HepG2 (cell line): ENCODE data around the gene FAM177B. TPM values are rescaled to one million over a fixed set of nuclear protein-coding genes. Genes with fewer than 3 reads are reported as not detected.

Experiments
- ATAC-seq: fragments of 200-7000 bp; cut with Tn5 transposase; 3 replicates; pipeline ENCODE4 v1.9.1; 2020; ENCODE audit warnings: mild to moderate bottlenecking, moderate library complexity
- BruUV-seq: library from RNA; stranded (reverse); fragments of 400-500 nt; replicated peaks from 2 replicates; lab custom pipeline; 2021; lab: Mats Ljungman, UMichigan
- CTCF ChIA-PET: fragments of 300-600 bp; formaldehyde crosslinking; extraction: SDS; loops from one replicate; lab custom pipeline; 2021; ENCODE audit warnings: low total read pairs, inconsistent platforms, low intra/inter-chr PET ratio; lab: Yijun Ruan, JAX
- POLR2A ChIA-PET: fragments of 350-600 bp; sonication (Branson Sonifier 250); formaldehyde crosslinking; loops from one replicate; lab custom pipeline; 2020; ENCODE audit warnings: antibody characterized with exemption, inconsistent platforms; lab: Yijun Ruan, JAX
- DNase-seq: peaks from one replicate; pipeline ENCODE4 v3.0.0-alpha.2; 2015; ENCODE audit warnings: low spot score
- FAIRE-seq: peaks from 3 replicates; lab custom pipeline; 2011; peaks lifted over from hg19 to GRCh38; lab: Jason Lieb, UNC
- H2AFZ ChIP-seq: one replicate; pipeline ENCODE4 v1.6.1; 2011; ENCODE audit warnings: low read length, inconsistent platforms
- H3K27ac ChIP-seq: fragments of 300-600 bp; 3 replicates; pipeline ENCODE4 v1.8.0; 2011; ENCODE audit warnings: mixed run types, mild to moderate bottlenecking, mixed read lengths, low read length, inconsistent platforms; ENCODE audit not compliant: insufficient read depth; ENCODE audit errors: extremely low read length
- H3K27me3 ChIP-seq, 2 experiments: fragments of 200-600 bp in 1 of 2; 2 replicates in 1 of 2; 3 replicates in 1 of 2; pipeline versions ENCODE4 v1.6.0 to v1.8.0; 2011; ENCODE audit warnings: low read length in 2 of 2, mild to moderate bottlenecking in 2 of 2, moderate library complexity in 2 of 2, inconsistent platforms in 1 of 2; ENCODE audit not compliant: insufficient read depth in 2 of 2, control insufficient read depth in 1 of 2
- H3K36me3 ChIP-seq, 2 experiments: fragments of 200-600 bp in 1 of 2; replicated peaks in 1 of 2; 2 replicates in 1 of 2; 3 replicates in 1 of 2; pipeline versions ENCODE4 v1.5.1 to v1.8.0; 2011; ENCODE audit warnings: low read length in 2 of 2, inconsistent platforms in 1 of 2; ENCODE audit not compliant: insufficient read depth in 2 of 2, control insufficient read depth in 1 of 2
- H3K4me1 ChIP-seq: 2 replicates; pipeline ENCODE4 v1.5.1; 2012; ENCODE audit warnings: low read length, inconsistent platforms; ENCODE audit not compliant: insufficient read depth
- H3K4me2 ChIP-seq: 2 replicates; pipeline ENCODE4 v1.6.0; 2011; ENCODE audit warnings: low read depth, low read length, inconsistent platforms
- H3K4me3 ChIP-seq, 3 experiments: fragments of 200-600 bp in 1 of 3; sonication (generic), shearing (Covaris generic) in 1 of 3; replicated peaks in 1 of 3; 2 replicates each; pipeline ENCODE4 v1.5.1; 2011 to 2016; ENCODE audit warnings: low read length in 3 of 3, inconsistent platforms in 2 of 3, low read depth in 2 of 3, mild to moderate bottlenecking in 2 of 3, control low read depth in 1 of 3, mixed read lengths in 1 of 3; ENCODE audit not compliant: insufficient read depth in 1 of 3
- H3K79me2 ChIP-seq: one replicate; pipeline ENCODE4 v1.6.1; 2011; ENCODE audit warnings: low read length, inconsistent platforms; ENCODE audit not compliant: insufficient read depth
- H3K9ac ChIP-seq: 2 replicates; pipeline ENCODE4 v1.6.0; 2011; ENCODE audit warnings: mild to moderate bottlenecking, low read depth, low read length, inconsistent platforms; ENCODE audit not compliant: insufficient read depth
- H3K9me3 ChIP-seq: 2 replicates; pipeline ENCODE4 v1.5.1; 2012; ENCODE audit warnings: mild to moderate bottlenecking, low read length
- H4K20me1 ChIP-seq: 2 replicates; pipeline ENCODE4 v1.6.0; 2011; ENCODE audit warnings: inconsistent platforms, mild to moderate bottlenecking, low read length, moderate library complexity; ENCODE audit not compliant: insufficient read depth
- AFF4 ChIP-seq: sonication (generic); formaldehyde crosslinking; IDR thresholded peaks from 2 replicates; pipeline ENCODE4 v1.4.0; 2020; ENCODE audit warnings: missing genetic modification reagents
- EP300 ChIP-seq, 3 experiments: sonication (generic) in 1 of 3; formaldehyde crosslinking in 1 of 3; IDR thresholded peaks; 2 replicates each; pipeline versions ENCODE4 v1.5.1 to v1.6.1; 2011 to 2020; ENCODE audit warnings: low read depth in 2 of 3, low read length in 2 of 3, borderline replicate concordance in 1 of 3, improper control_type of control experiment in 1 of 3, mild to moderate bottlenecking in 1 of 3, missing genetic modification reagents in 1 of 3, moderate library complexity in 1 of 3
- FOSL2 ChIP-seq: sonication (generic); formaldehyde crosslinking; IDR thresholded peaks from 2 replicates; pipeline ENCODE4 v1.4.0; 2020; ENCODE audit warnings: missing genetic modification reagents
- HCFC1 ChIP-seq: fragments of 150-350 bp; IDR thresholded peaks from 2 replicates; pipeline ENCODE4 v1.6.1; 2014; ENCODE audit warnings: low read depth, low read length
- HDAC1 ChIP-seq: sonication (generic); formaldehyde crosslinking; IDR thresholded peaks from 2 replicates; pipeline ENCODE4 v1.5.1; 2020; ENCODE audit warnings: mild to moderate bottlenecking, missing genetic modification reagents
- TOE1 ChIP-seq: sonication (generic); formaldehyde crosslinking; IDR thresholded peaks from 2 replicates; pipeline ENCODE4 v1.4.0; 2020; ENCODE audit warnings: mild to moderate bottlenecking, missing genetic modification reagents
- ZNF121 ChIP-seq: sonication (generic); formaldehyde crosslinking; IDR thresholded peaks from 2 replicates; pipeline ENCODE4 v1.5.0; 2020; ENCODE audit warnings: mild to moderate bottlenecking, missing genetic modification reagents
- ZNF251 ChIP-seq: sonication (generic); formaldehyde crosslinking; IDR thresholded peaks from 2 replicates; pipeline ENCODE4 v1.9.0; 2021; ENCODE audit warnings: mild to moderate bottlenecking, missing genetic modification reagents
- ZNF362 ChIP-seq: sonication (generic); formaldehyde crosslinking; IDR thresholded peaks from 2 replicates; pipeline ENCODE4 v1.4.0; 2020; ENCODE audit warnings: missing genetic modification reagents, mild to moderate bottlenecking, borderline replicate concordance
- ZNF563 ChIP-seq: sonication (generic); formaldehyde crosslinking; IDR thresholded peaks from 2 replicates; pipeline ENCODE4 v1.8.0; 2022; ENCODE audit warnings: mild to moderate bottlenecking, moderate library complexity, missing genetic modification reagents
- ZNF567 ChIP-seq: sonication (generic); formaldehyde crosslinking; IDR thresholded peaks from 2 replicates; pipeline ENCODE4 v1.8.1; 2023; ENCODE audit warnings: mild to moderate bottlenecking, missing genetic modification reagents, borderline replicate concordance
- ZNF784 ChIP-seq: sonication (generic); formaldehyde crosslinking; IDR thresholded peaks from 2 replicates; pipeline ENCODE4 v1.5.1; 2020; ENCODE audit warnings: missing genetic modification reagents, mild to moderate bottlenecking, borderline replicate concordance
- whole genome bisulfite sequencing: methylation state at CpG from one replicate; pipeline ENCODE4 v1.1.6; 2017; ENCODE audit warnings: low lambda C conversion rate; 5-methylcytosine and 5-hydroxymethylcytosine counted together
- in situ Hi-C: cut with HindIII; loops from 2 replicates; pipeline ENCODE4 v1.10.0; 2017; ENCODE audit warnings: low pct_unique_long_range_greater_than_20kb; ENCODE audit not compliant: extremely low pct_ligation_motif_present
- intact Hi-C: fragments of 100-400 bp; cut with micrococcal nuclease; formaldehyde crosslinking; loops from one replicate; pipeline ENCODE4 v1.10.0; 2022; ENCODE audit not compliant: unreplicated experiment
- polyA plus RNA-seq, 8 experiments: library from polyadenylated mRNA; depleted of rRNA in 3 of 8; stranded (reverse) in 7 of 8; unstranded in 1 of 8; fragments of >200 nt; fragmentation: Illumina TruSeq in 4 of 8; extraction: Trizol in 4 of 8; gene quantifications; 2 replicates each; pipeline versions ENCODE4 v1.2.1 to v1.2.3, GENCODE V29; 2011 to 2016; ENCODE audit warnings: low read depth in 4 of 8, missing spikeins in 1 of 8, mixed read lengths in 1 of 8; ENCODE audit not compliant: insufficient read depth in 1 of 8
- total RNA-seq, 5 experiments: library from RNA; depleted of rRNA; stranded (reverse); fragments of >200 nt; fragmentation: Illumina TruSeq; extraction: Trizol; gene quantifications; 2 replicates each; pipeline ENCODE4 v1.2.3, GENCODE V29; 2016; ENCODE audit warnings: low read depth in 1 of 5

Gene FAM177B
- total and polyA plus RNA-seq, 2 of the 13 experiments (the other 11 are each of a cell fraction or from before 2014, with no cell fraction given): 0.05 TPM; not detected in 1

- ChIA-PET CTCF (no interaction called here), POLR2A (interaction anchor here (0.6 to 1.3 kb wide), 4 partner anchors 13 to 321 kb away, joined by 3 to 4 read pairs (median 3); no protein-coding TSS in a partner anchor)
- Histone ChIP-seq H3K4me2 (no peak overlapping the region; the same call in 1 of the 2 replicates), H3K9ac (no peak overlapping the region), H3K27me3 (no peaks in the 10 kb centered on the region; a peak in 1 of 5 replicates), H3K9me3 (no peaks in the 10 kb centered on the region), H3K4me1 (peaks cover 13% of the 10 kb centered on the region), H3K79me2 (no peaks in the 10 kb centered on the region), H3K36me3 (no peaks in the 10 kb centered on the region), H3K27ac (no peak overlapping the region), H2AFZ (no peak overlapping the region), H3K4me3 (no peak overlapping the region), H4K20me1 (no peaks in the 10 kb centered on the region)
- ATAC-seq: peak; percentile 61
- FAIRE-seq: peak; percentile 43
- TF ChIP-seq ZNF362 (CRISPR knock-in tag) (peak; percentile 76), ZNF251 (CRISPR knock-in tag) (no peak), ZNF563 (CRISPR knock-in tag) (no peak), HDAC1 (CRISPR knock-in tag) (no peak), EP300 (IDR thresholded peaks at IDR 0.05; ENCODE audit: low read depth in 2 of 2, low read length in 2 of 2) (0 out of 4 replicates have a peak, but pooled peaks of 1 of the 2 experiments have one; percentile 4), EP300 (CRISPR knock-in tag; IDR thresholded peaks at IDR 0.05; ENCODE audit: borderline replicate concordance) (no peak), FOSL2 (peak; percentile 53), ZNF121 (peak; percentile 57; the same call in 1 of the 2 replicates)
- DNase-seq: peak; percentile 46
- in situ Hi-C loops: no loop called here
- BruUV-seq: no TSS peak
- intact Hi-C loops: no loop called here
Measured at GRCh38 chr1:222798116-222798515, 61.1 kb downstream of the FAM177B start.

GRCh38 chr1:222798975-222799374 lies 62.0 kb downstream of the FAM177B start:
- BruUV-seq: no TSS peak
- H3K27ac ChIP-seq: no peak overlapping the region
- no peak for ATAC-seq
- H3K4me1 ChIP-seq: peaks cover 13% of the 10 kb centered on the region
- H2AFZ ChIP-seq: no peak overlapping the region
- in situ Hi-C loops (no loop called here), intact Hi-C loops (no loop called here)
- POLR2A ChIA-PET: no interaction called here
- CTCF ChIA-PET: no interaction called here
- no peaks in the 10 kb centered on the region for H3K9me3 ChIP-seq
- H3K27me3 ChIP-seq: no peaks in the 10 kb centered on the region; a peak in 1 of 5 replicates
- no peaks in the 10 kb centered on the region for H4K20me1 ChIP-seq
- no peaks in the 10 kb centered on the region for H3K36me3 ChIP-seq
- H3K4me2 ChIP-seq: no peak overlapping the region
- no peak overlapping the region for H3K4me3 ChIP-seq
- no peak overlapping the region for H3K9ac ChIP-seq
- FAIRE-seq: no peak
- H3K79me2 ChIP-seq: no peaks in the 10 kb centered on the region
- DNase-seq: no peak
- WGBS: 69% methylated on average over 4 of the region's 4 CpGs
- TF ChIP-seq HCFC1 (no peak), AFF4 (CRISPR knock-in tag) (no peak), TOE1 (no peak), ZNF784 (no peak), ZNF567 (no peak)
